GM19324 (cell line): ENCODE measurements around the gene FRMPD2.
"Not testable (repeated sequence)": the region's sequence is repeated elsewhere in the genome, so short reads cannot be mapped to it uniquely, and the experiment has no call there.

Source experiments
- ATAC-seq: cut with Tn5 transposase; IDR thresholded peaks from one replicate; pipeline ENCODE4 v1.9.1; 2021; ENCODE audit warnings: mild to moderate bottlenecking, moderate library complexity; ENCODE audit not compliant: unreplicated experiment, low FRiP score

FRMPD2 gene

GRCh38 chr10:48209241-48209640, 65.3 kb downstream of the FRMPD2 start:
- ATAC-seq: no peak

GRCh38 chr10:48207853-48208252, 66.6 kb downstream of the FRMPD2 start:
- no peak for ATAC-seq

GRCh38 chr10:48206482-48207250, 67.8 kb downstream of the FRMPD2 start:
- no peak for ATAC-seq

- no peak for ATAC-seq
These were observed 68.6 kb downstream of the FRMPD2 start for GRCh38 chr10:48205918-48206317.

GRCh38 chr10:48199580-48200377, 74.7 kb downstream of the FRMPD2 start:
- no peak for ATAC-seq

GRCh38 chr10:48197236-48197899, 77.1 kb downstream of the FRMPD2 start:
- ATAC-seq: no peak

GRCh38 chr10:48195803-48196202, 78.7 kb downstream of the FRMPD2 start:
- no peak for ATAC-seq

GRCh38 chr10:48194830-48195229, 79.7 kb downstream of the FRMPD2 start:
- ATAC-seq: no peak

GRCh38 chr10:48193556-48193955, 80.9 kb downstream of the FRMPD2 start:
- ATAC-seq: no peak

- no peak for ATAC-seq
These were observed 81.5 kb downstream of the FRMPD2 start for GRCh38 chr10:48192881-48193450.

- ATAC-seq: no peak
These were observed 86.6 kb downstream of the FRMPD2 start for GRCh38 chr10:48187713-48188485.

- ATAC-seq: no peak
These were observed 87.4 kb downstream of the FRMPD2 start for GRCh38 chr10:48187126-48187525.

GRCh38 chr10:48186264-48186804, 88.2 kb downstream of the FRMPD2 start:
- not testable (repeated sequence) for ATAC-seq

- no peak for ATAC-seq
These were observed 90.3 kb downstream of the FRMPD2 start for GRCh38 chr10:48184224-48184623.

GRCh38 chr10:48172715-48173114, 101.8 kb downstream of the FRMPD2 start:
- ATAC-seq: not testable (repeated sequence)

GRCh38 chr10:48160670-48161069, 113.8 kb downstream of the FRMPD2 start:
- not testable (repeated sequence) for ATAC-seq

GRCh38 chr10:48160163-48160562, 114.3 kb downstream of the FRMPD2 start:
- ATAC-seq: not testable (repeated sequence)

- not testable (repeated sequence) for ATAC-seq
These were observed 120.0 kb downstream of the FRMPD2 start for GRCh38 chr10:48154211-48155140.

GRCh38 chr10:48147643-48148042, 126.9 kb downstream of the FRMPD2 start:
- not testable (repeated sequence) for ATAC-seq
